K562 (cell line): ENCODE measurements around the gene PDCD5. TPM values are rescaled to one million over a fixed set of nuclear protein-coding genes. Genes with fewer than 3 reads are reported as not detected.

Experiments used
- ASH1L ChIP-seq: fragments of 450-650 bp; IDR thresholded peaks from 2 replicates; pipeline ENCODE4 v1.6.1; 2018; ENCODE audit warnings: borderline replicate concordance, mild to moderate bottlenecking, low read depth; ENCODE audit not compliant: partially characterized antibody
- CBFB ChIP-seq: sonication (generic); formaldehyde crosslinking; IDR thresholded peaks from 2 replicates; pipeline ENCODE4 v1.4.0; 2020; ENCODE audit warnings: mild to moderate bottlenecking, missing genetic modification reagents
- COPS2 ChIP-seq: fragments of 450-650 bp; conservative IDR thresholded peaks from 2 replicates; pipeline ENCODE4 v1.6.1; 2016; ENCODE audit warnings: mild to moderate bottlenecking, moderate library complexity
- CUX1 ChIP-seq: fragments of 200-800 bp; sonication (Bioruptor generic); IDR thresholded peaks from 2 replicates; pipeline ENCODE4 v1.6.1; 2016; ENCODE audit warnings: missing genetic modification characterization, missing compliant biosample characterization
- FOXP1 ChIP-seq: sonication (generic); formaldehyde crosslinking; IDR thresholded peaks from 2 replicates; pipeline ENCODE4 v1.8.0; 2022; ENCODE audit warnings: mild to moderate bottlenecking, missing genetic modification reagents
- HDGF ChIP-seq: fragments of 450-650 bp; IDR thresholded peaks from 2 replicates; pipeline ENCODE4 v1.6.1; 2016
- IFI16 ChIP-seq: fragments of 250-450 bp; sonication (Bioruptor Pico); IDR thresholded peaks from 2 replicates; pipeline ENCODE4 v2.1.2; 2022; ENCODE audit warnings: mild to moderate bottlenecking, inconsistent platforms
- ILK ChIP-seq: fragments of 450-650 bp; IDR thresholded peaks from 2 replicates; pipeline ENCODE4 v1.6.1; 2016; ENCODE audit warnings: missing genetic modification characterization, low read depth, mild to moderate bottlenecking, missing compliant biosample characterization, moderate library complexity, borderline replicate concordance
- MEF2A ChIP-seq: IDR thresholded peaks from 2 replicates; pipeline ENCODE4 v1.6.1; 2011; ENCODE audit warnings: low read depth, mild to moderate bottlenecking, low read length, moderate library complexity; ENCODE audit not compliant: control insufficient read depth
- NFXL1 ChIP-seq: fragments of 450-650 bp; formaldehyde crosslinking; IDR thresholded peaks from 2 replicates; pipeline ENCODE4 v1.4.0; 2021; ENCODE audit warnings: mild to moderate bottlenecking
- PURB ChIP-seq: sonication (generic); formaldehyde crosslinking; IDR thresholded peaks from 2 replicates; pipeline ENCODE4 v1.9.0; 2021; ENCODE audit warnings: low read depth, mild to moderate bottlenecking, missing genetic modification reagents
- TRIM28 ChIP-seq: fragments of 450-650 bp; IDR thresholded peaks from 2 replicates; pipeline ENCODE4 v1.6.1; 2017
- ZMIZ1 ChIP-seq, 2 experiments: fragments of 150-350 bp in 1 of 2; IDR thresholded peaks; 2 replicates each; pipeline ENCODE4 v1.6.1; 2012 to 2016; ENCODE audit warnings: low read depth in 2 of 2, low read length in 2 of 2, mild to moderate bottlenecking in 1 of 2, moderate library complexity in 1 of 2
- polyA plus RNA-seq, 8 experiments: library from polyadenylated mRNA; depleted of rRNA in 4 of 8; stranded (reverse) in 5 of 8; unstranded in 3 of 8; fragments of >200 nt; fragmentation: Nextera tagmentation in 2 of 8; fragmentation: Illumina TruSeq in 1 of 8; extraction: Ambion mirVana in 2 of 8; extraction: Trizol in 1 of 8; gene quantifications; 2 replicates each; pipeline versions ENCODE4 v1.2.1 to v1.2.3, GENCODE V29; 2011 to 2014; ENCODE audit warnings: inconsistent platforms in 1 of 8, missing spikeins in 1 of 8
- total RNA-seq, 7 experiments: library from RNA; depleted of rRNA in 6 of 7; stranded (reverse); fragments of >200 nt in 6 of 7; fragmentation: Illumina TruSeq in 2 of 7; extraction: Trizol in 2 of 7; gene quantifications; 2 replicates each; pipeline versions ENCODE4 v1.2.1 to v1.2.3, GENCODE V29; 2011 to 2021; ENCODE audit warnings: low replicate concordance in 1 of 7

Gene PDCD5
- total and polyA plus RNA-seq, 9 of the 15 experiments (the other 6 are each of a cell fraction or from before 2014, with no cell fraction given) = 122 to 322 (median 269) TPM

GRCh38 chr19:32580901-32581704 is at the start of gene PDCD5 (continued):
- TF ChIP-seq CUX1 (CRISPR knock-in tag) (no peak), COPS2 (no peak), HDGF (no peak), FOXP1 (CRISPR knock-in tag) (peak; percentile 60; the same call in 1 of the 2 replicates), TRIM28 (no peak), PURB (CRISPR knock-in tag) (no peak), MEF2A (no peak), IFI16 (CRISPR knock-in tag) (no peak), ZMIZ1 (IDR thresholded peaks at IDR 0.05; ENCODE audit: low read depth in 2 of 2, low read length in 2 of 2) (peak in 1 of 2 experiments; percentile 90; a peak in 2 of 4 replicates), CBFB (CRISPR knock-in tag) (no peak), ASH1L (no peak), ILK (no peak), NFXL1 (CRISPR knock-in tag) (no peak)
